ENCODE results near the gene LPAR1. TPM values are rescaled to one million over a fixed set of nuclear protein-coding genes. Genes with fewer than 3 reads are reported as not detected.

Gene LPAR1, protein sequence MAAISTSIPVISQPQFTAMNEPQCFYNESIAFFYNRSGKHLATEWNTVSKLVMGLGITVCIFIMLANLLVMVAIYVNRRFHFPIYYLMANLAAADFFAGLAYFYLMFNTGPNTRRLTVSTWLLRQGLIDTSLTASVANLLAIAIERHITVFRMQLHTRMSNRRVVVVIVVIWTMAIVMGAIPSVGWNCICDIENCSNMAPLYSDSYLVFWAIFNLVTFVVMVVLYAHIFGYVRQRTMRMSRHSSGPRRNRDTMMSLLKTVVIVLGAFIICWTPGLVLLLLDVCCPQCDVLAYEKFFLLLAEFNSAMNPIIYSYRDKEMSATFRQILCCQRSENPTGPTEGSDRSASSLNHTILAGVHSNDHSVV
- total RNA-seq, result not detected in 2 replicates

DNA sequence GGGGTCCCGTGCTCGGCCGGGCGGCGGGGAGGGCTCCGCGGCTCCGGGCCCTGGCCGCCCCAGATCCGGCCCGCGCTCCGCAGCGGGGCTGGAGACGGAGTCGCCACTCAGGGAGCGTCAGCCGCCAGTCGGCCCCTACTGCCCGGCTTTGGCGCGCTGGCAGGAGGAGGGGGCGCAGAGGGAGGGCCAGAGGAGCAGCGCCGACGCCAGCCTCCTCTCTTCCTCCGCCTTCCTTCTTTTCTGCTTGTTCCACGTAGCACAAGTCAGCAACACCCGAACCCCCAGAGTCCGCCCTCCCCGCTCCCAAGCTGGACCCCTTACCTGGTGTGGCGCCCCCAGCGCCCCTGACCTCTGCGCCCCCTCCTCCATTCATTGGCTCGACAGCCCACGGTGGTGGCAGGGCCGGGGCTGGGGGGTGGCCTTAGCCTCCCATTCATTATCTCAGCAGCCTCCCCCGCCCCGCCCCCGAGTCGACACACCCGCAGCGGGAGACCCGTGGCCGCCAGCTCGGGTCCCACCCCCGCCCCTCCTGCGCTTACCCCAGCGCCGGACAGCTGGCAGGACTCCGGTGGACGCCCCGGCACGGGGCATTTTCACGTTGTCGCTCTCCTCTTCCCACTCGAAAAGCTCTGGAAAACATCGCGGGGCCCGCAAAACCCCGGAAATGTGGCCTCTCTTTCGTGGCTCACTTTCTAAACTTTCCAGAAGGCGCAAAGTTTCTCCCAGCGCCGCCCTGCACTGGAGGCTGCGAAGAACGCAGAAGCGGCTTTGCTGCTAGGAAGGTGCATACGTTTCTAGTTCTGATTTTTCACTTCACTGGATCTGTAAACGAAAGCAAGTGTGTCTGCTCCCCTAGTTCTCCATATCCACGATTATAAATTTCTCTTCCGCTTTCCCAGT is at the start of gene LPAR1:
Gene LPAR1 (minus strand): TSS at position 140 of the 900 bp plus-strand sequence. CDS start 66,353 bp downstream, outside the sequence.
- intact Hi-C loops (cut with micrococcal nuclease), result no loop called here

DNA sequence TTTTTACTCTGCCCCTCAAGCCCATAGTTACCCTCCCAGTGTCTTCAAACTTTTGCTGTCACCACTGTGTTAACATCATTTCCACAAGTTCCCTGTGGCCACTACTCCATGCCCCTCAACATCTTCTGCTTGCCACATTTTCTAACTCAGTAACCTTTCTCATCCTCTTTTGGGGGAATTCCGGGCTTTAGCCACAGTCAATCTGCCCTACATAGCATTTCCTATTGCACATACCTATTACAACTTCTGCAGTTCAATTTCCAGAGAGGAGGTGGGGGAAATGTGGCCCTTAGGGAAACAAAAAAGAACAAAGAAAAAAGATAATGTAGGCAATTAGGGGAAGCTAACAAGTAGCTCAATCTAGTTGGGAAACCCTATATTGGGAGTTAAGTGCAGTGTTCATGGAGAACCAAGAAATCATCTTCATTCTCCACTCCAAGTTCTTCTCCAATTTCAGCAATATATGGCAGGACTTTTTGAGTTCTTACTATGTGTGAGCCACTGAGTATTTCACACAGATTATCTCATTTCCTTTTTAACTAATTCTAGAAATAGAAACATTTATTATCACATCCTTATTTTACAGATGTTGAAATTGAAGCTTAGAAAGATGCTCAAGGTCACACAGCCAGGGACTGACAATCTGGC is 40.2 kb upstream of the LPAR1 start:
- intact Hi-C loops (cut with micrococcal nuclease), result no loop called here

DNA sequence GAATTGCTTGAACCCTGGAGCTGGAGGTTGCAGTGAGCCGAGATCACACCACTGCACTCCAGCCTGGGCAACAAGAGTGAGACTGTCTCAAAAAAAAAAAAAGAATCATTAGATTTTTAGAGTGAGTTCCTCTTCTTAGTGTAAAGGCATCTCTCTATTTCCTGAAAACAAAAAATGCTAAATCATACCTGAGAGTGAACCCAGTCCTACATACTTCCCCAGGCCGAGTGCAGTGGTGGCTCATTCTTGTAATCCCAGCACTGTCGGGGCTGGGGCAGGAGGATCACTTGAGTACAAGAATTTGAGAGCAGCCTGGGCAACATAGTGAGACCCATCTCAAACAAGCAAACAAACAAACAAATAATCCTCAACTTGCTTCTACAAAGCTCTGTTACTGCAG is 38.2 kb upstream of the LPAR1 start:
- intact Hi-C loops (cut with micrococcal nuclease), result no loop called here

- intact Hi-C loops (cut with micrococcal nuclease), result no loop called here
Measured at GRCh38 chr9:111076042-111076441, 37.8 kb upstream of the LPAR1 start.

DNA sequence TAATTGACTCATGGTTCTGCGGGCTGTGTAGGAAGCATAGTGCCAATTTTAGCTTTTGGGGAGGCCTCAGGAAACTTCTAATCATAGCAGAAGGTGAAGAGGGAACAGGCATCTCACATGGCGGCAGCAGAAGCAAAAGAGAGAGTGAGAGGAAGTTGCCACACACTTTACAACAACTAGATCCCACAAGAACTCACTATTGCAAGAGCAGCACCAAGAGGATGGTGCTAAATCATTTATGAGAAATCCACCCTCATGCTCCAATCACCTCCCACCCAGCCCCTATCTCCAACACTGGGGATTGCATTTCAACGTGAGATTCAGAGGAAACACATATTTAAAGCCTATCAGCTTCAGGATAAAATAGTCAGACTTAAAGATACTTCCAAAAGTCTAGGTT is 36.1 kb upstream of the LPAR1 start:
- intact Hi-C loops (cut with micrococcal nuclease), result no loop called here

- intact Hi-C loops (cut with micrococcal nuclease), result no loop called here
Measured at GRCh38 chr9:111069183-111069582, 30.9 kb upstream of the LPAR1 start.

DNA sequence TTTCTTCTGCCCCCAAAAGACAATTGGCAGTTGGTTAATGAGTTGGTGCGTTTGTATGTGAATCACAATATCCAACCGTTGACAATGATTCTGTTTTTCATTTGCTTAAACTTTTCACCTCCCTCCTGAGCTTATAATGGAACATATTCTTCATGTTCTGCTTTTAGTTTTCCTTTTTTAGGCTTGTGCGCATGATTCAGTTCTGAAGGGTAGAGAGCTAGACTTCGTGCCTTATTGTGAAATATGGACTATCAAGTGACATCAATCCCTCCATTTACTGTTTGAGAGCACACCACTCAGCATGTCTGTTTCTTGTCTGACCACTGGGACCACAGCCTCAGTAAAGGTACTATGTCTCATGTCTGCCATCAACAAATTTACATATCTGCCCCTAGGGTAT is 30.5 kb upstream of the LPAR1 start:
- intact Hi-C loops (cut with micrococcal nuclease), result no loop called here

DNA sequence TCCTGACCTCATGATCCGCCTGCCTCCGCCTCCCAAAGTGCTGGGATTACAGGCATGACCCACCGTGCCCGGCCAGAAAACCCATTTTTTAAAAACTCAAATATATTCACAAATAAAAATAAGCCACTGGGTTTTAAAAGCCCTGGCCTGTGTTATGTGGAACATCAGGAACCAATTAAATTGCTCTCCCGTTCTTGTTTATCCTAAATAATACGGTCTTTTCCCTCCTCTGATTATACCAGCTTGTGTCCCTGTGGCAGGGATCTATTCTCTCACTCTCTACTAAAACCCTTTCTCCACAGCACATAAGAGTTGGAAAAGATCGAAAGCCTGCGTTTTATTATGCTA is 30.1 kb upstream of the LPAR1 start:
- intact Hi-C loops (cut with micrococcal nuclease), result no loop called here

GRCh38 chr9:111066468-111066867 is 28.2 kb upstream of the LPAR1 start:
- intact Hi-C loops (cut with micrococcal nuclease), result no loop called here

- intact Hi-C loops (cut with micrococcal nuclease), result no loop called here
Measured at GRCh38 chr9:111065414-111065813, 27.1 kb upstream of the LPAR1 start.

- intact Hi-C loops (cut with micrococcal nuclease), result no loop called here
Measured at GRCh38 chr9:111064160-111064837, 26.0 kb upstream of the LPAR1 start.

- intact Hi-C loops (cut with micrococcal nuclease), result no loop called here
Measured at GRCh38 chr9:111063332-111063731, 25.1 kb upstream of the LPAR1 start.

DNA sequence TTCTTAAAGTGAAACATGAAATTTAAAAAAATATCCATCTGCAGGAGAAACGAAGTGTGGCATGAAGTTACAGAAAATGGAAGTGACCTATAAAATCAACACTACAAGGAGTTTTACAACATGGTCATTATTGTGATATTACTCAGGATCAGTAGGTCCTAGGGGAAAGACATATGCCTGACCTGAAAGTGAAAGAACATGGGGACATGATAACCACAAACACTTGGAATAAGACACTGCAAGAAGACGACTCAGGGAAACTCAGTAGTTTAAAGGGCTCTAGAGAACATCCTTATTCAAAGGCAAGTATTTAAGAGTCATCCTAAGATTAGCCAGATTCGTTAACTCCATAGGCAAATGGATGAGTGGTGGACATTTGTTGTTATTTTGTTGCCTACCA is 19.9 kb upstream of the LPAR1 start:
- intact Hi-C loops (cut with micrococcal nuclease), result no loop called here

GRCh38 chr9:111056538-111056937 is 18.3 kb upstream of the LPAR1 start:
- intact Hi-C loops (cut with micrococcal nuclease), result no loop called here

DNA sequence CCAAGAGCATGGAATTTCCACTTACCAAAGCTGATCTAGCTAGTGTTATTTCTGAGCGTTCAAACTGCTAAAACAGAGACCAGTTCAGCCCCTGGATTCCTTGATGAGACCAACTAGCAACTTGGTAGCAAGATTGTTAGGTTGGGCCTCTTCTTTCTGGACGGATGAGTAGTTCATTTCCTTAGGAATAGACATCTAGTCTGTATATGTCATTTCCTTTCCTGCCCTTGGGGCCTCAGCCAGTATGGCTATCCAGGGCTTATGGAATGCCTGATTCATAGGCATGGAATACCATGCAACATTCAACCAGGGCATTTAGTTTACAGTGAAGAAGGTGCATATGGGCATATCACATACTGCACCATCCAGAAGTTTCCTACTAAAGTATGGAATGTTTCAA is 14.5 kb upstream of the LPAR1 start:
- intact Hi-C loops (cut with micrococcal nuclease), result no loop called here

- intact Hi-C loops (cut with micrococcal nuclease), result no loop called here
Measured at GRCh38 chr9:111051400-111051799, 13.1 kb upstream of the LPAR1 start.

GRCh38 chr9:111050819-111051218 is 12.5 kb upstream of the LPAR1 start:
- intact Hi-C loops (cut with micrococcal nuclease), result no loop called here

- intact Hi-C loops (cut with micrococcal nuclease), result loop anchor here (10.0 kb wide), 1 partner anchor 228 kb away; no protein-coding TSS in a partner anchor
Measured at GRCh38 chr9:111047287-111047686, 9.0 kb upstream of the LPAR1 start.

DNA sequence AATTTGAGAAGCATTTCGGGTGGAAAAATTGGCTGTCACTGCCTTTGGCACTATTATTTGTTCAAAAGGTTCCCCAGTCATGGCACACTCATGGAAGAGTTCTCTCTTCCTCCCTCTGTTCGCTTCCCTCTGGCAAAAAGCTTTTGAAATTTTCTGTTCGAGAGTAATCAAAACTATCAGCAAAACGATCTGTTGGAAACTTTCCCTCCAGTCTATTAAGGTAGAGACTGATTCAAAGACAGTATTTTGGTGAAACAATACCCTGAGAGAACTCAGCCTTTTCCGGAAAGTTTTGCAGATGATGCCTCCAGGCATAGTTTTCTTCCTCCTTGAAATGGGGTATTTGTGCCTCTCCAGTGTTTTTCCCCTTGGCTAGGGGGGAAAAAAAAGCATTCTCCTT is 3.6 kb upstream of the LPAR1 start:
- intact Hi-C loops (cut with micrococcal nuclease), result loop anchor here (10.0 kb wide), 1 partner anchor 233 kb away; no protein-coding TSS in a partner anchor

DNA sequence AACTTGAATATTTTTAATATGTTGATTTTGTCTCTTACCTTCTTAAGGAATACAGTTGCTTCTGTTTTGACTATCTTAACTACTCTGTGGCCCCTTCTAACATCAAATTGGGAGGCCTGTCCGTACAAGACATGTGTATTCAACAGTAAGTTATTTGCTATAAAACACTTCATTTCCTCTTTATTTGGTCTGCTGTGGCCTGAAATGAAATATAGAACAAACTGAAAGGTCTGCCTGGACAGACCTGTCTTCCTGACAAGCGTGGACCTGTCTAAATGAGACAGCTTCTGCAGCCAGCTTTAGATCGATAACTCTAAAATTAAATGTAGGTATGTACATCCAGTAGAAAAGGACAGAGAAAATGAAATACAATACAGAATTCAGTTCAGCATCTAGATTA is 2.2 kb upstream of the LPAR1 start:
- intact Hi-C loops (cut with micrococcal nuclease), result loop anchor here (10.0 kb wide), 1 partner anchor 234 kb away; no protein-coding TSS in a partner anchor

DNA sequence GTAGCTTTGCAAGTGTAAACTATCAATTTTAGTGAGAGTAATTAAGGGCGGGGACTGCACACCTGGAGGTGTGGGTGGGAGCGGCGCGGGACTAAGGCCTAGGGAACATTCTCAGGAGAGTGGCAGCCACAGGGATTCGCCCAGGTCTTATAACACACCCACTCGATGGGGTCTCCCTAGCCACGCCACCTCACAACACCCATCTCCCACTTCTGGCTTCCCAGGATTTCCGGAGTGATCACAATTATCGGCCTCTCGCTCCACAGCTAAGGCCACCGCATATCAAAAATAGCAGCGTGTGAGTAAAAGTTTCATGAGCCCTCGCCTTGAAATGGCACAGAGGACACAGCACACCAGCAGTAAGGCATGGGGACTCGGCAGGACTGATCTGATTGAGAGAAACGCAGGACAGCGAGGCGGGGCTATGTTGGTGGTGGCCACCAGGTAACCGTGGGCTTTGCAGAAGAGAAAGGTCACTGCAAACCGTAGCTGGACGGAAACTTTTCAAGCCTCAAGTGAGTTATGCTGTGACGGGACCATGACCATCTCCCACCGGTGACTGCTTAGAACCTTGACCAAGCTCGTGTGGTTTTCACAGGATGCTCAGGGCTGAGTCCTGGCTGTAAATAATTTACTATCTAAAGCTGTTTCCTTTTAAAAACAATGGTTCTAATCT is 1.1 kb upstream of the LPAR1 start:
- intact Hi-C loops (cut with micrococcal nuclease), result no loop called here
